Stimulated activated CD8-positive, alpha-beta memory T cell treated with anti-CD3 and anti-CD28 coated beads, Interleukin-7, amount 100 ng/mL, for 24 hours (primary cell): ENCODE results near the gene GCAT.
A peak's percentile ranks its signal among the peaks of the same experiment; 100 is the strongest.
"Not testable (repeated sequence)": the region's sequence is repeated elsewhere in the genome, so short reads cannot be mapped to it uniquely, and the experiment has no call there.

ENCODE experiments used
- DNase-seq: peaks from one replicate; pipeline ENCODE4 v3.0.0-alpha.2; 2020; ENCODE audit warnings: low read depth

GCAT gene

GRCh38 chr22:37782340-37783168 lies 25.2 kb upstream of the GCAT start:
- no peak for DNase-seq

- DNase-seq = no peak
Observed at GRCh38 chr22:37784829-37785495, 22.8 kb upstream of the GCAT start.

- DNase-seq = no peak
Observed at GRCh38 chr22:37790234-37790633, 17.5 kb upstream of the GCAT start.

GRCh38 chr22:37792494-37792893 lies 15.2 kb upstream of the GCAT start:
- DNase-seq = no peak

- no peak for DNase-seq
Observed at GRCh38 chr22:37794376-37794775, 13.4 kb upstream of the GCAT start.

GRCh38 chr22:37796079-37796478 lies 11.7 kb upstream of the GCAT start:
- no peak for DNase-seq

- DNase-seq = not testable (repeated sequence)
Observed at GRCh38 chr22:37797259-37797658, 10.5 kb upstream of the GCAT start.

GRCh38 chr22:37797874-37798500 lies 9.7 kb upstream of the GCAT start:
- DNase-seq = no peak

- DNase-seq = not testable (repeated sequence)
Observed at GRCh38 chr22:37799979-37800378, 7.8 kb upstream of the GCAT start.

- DNase-seq = no peak
Observed at GRCh38 chr22:37801946-37802309, 5.8 kb upstream of the GCAT start.

- no peak for DNase-seq
Observed at GRCh38 chr22:37802310-37803194, 5.2 kb upstream of the GCAT start.

GRCh38 chr22:37803195-37803638 lies 4.5 kb upstream of the GCAT start:
- no peak for DNase-seq

- DNase-seq = no peak
Observed at GRCh38 chr22:37803639-37804351, 3.9 kb upstream of the GCAT start.

GRCh38 chr22:37804352-37804880 lies 3.3 kb upstream of the GCAT start:
- DNase-seq = no peak

- DNase-seq = peak; percentile 38
Observed at GRCh38 chr22:37804881-37805809, 2.6 kb upstream of the GCAT start.

- no peak for DNase-seq
Observed at GRCh38 chr22:37805810-37806277, 1.9 kb upstream of the GCAT start.

- no peak for DNase-seq
Observed at GRCh38 chr22:37806409-37807333, 1.1 kb upstream of the GCAT start.

GRCh38 chr22:37808294-37808657 lies 542 bp downstream of the GCAT start:
- no peak for DNase-seq
